GM12878 (cell line): ENCODE measurements around the gene MLLT3.

Source experiments
- JUNB ChIP-seq: IDR thresholded peaks from 2 replicates; pipeline ENCODE4 v1.6.1; 2016; ENCODE audit warnings: antibody characterized with exemption, mild to moderate bottlenecking
- RAD21 ChIP-seq: IDR thresholded peaks from 2 replicates; pipeline ENCODE4 v1.6.1; 2011; ENCODE audit warnings: mild to moderate bottlenecking, low read depth, low read length, moderate library complexity; ENCODE audit not compliant: insufficient read depth
- WRNIP1 ChIP-seq: IDR thresholded peaks from 2 replicates; pipeline ENCODE4 v1.6.1; 2011; ENCODE audit warnings: low read depth, low read length, improper control_type of control experiment, borderline replicate concordance
- TF ChIP-seq, protein P1 (sequence below), 3 experiments: IDR thresholded peaks in 2 of 3; conservative IDR thresholded peaks in 1 of 3; 2 replicates each; pipeline ENCODE4 v1.5.1; 2011; ENCODE audit warnings: low read depth in 3 of 3, low read length in 3 of 3, mild to moderate bottlenecking in 3 of 3, control low read depth in 2 of 3, moderate library complexity in 2 of 3, inconsistent platforms in 1 of 3, mixed read lengths in 1 of 3; ENCODE audit not compliant: control insufficient read depth in 2 of 3, insufficient read depth in 1 of 3; ENCODE audit errors: extremely low read depth in 1 of 3
- TF ChIP-seq, protein P2 (sequence below): fragments of 450-650 bp; IDR thresholded peaks from 2 replicates; pipeline ENCODE4 v1.6.1; 2017; ENCODE audit warnings: borderline replicate concordance

- TF ChIP-seq, protein P1, sequence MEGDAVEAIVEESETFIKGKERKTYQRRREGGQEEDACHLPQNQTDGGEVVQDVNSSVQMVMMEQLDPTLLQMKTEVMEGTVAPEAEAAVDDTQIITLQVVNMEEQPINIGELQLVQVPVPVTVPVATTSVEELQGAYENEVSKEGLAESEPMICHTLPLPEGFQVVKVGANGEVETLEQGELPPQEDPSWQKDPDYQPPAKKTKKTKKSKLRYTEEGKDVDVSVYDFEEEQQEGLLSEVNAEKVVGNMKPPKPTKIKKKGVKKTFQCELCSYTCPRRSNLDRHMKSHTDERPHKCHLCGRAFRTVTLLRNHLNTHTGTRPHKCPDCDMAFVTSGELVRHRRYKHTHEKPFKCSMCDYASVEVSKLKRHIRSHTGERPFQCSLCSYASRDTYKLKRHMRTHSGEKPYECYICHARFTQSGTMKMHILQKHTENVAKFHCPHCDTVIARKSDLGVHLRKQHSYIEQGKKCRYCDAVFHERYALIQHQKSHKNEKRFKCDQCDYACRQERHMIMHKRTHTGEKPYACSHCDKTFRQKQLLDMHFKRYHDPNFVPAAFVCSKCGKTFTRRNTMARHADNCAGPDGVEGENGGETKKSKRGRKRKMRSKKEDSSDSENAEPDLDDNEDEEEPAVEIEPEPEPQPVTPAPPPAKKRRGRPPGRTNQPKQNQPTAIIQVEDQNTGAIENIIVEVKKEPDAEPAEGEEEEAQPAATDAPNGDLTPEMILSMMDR (IDR thresholded peaks at IDR 0.05 in 2 of 3, conservative IDR thresholded peaks at IDR 0.05 in 1 of 3; ENCODE audit: control insufficient read depth in 2 of 3, extremely low read depth in 1 of 3, insufficient read depth in 1 of 3, low read depth in 3 of 3, low read length in 3 of 3) = no peak
- TF ChIP-seq, protein P2, sequence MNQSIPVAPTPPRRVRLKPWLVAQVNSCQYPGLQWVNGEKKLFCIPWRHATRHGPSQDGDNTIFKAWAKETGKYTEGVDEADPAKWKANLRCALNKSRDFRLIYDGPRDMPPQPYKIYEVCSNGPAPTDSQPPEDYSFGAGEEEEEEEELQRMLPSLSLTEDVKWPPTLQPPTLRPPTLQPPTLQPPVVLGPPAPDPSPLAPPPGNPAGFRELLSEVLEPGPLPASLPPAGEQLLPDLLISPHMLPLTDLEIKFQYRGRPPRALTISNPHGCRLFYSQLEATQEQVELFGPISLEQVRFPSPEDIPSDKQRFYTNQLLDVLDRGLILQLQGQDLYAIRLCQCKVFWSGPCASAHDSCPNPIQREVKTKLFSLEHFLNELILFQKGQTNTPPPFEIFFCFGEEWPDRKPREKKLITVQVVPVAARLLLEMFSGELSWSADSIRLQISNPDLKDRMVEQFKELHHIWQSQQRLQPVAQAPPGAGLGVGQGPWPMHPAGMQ = no peak
- no peak for TF ChIP-seq JUNB
- TF ChIP-seq WRNIP1 = no peak
- no peak for TF ChIP-seq RAD21
Measured at GRCh38 chr9:20537294-20537693, 85.0 kb downstream of the MLLT3 start.
